Erythroblast (primary cell): ENCODE results near the gene GUCY2C.

Source experiments
- DNase-seq, 2 experiments: peaks; one replicate each; lab custom pipeline; 2025; lab: John Stamatoyannopoulos, UW
- GATA1 ChIP-seq: IDR thresholded peaks from 2 replicates; pipeline ENCODE4 v1.6.1; 2011; ENCODE audit warnings: low read depth, mild to moderate bottlenecking, control low read depth, low read length, moderate library complexity
- POLR2A ChIP-seq: IDR thresholded peaks from 2 replicates; pipeline ENCODE4 v1.6.1; 2011; ENCODE audit warnings: mild to moderate bottlenecking, low read length

The GUCY2C gene

DNA sequence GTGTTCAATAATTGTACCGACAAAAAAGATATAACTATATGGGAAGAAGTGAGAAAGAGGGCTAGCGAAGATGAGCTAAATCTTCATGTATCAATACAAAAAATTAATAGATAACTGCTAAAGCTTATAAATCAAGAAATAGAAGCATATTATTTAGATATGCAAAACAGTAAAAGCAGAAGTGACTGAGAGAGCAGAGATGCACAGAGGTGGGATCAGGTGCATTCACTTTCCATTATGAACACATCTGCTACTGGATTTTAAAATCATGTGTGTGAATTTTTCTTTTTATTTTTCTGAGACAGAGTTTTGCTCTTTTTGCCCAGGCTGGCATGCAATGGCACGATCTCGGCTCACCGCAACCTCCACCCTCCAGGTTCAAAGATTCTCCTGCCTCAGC is 33.4 kb downstream of the GUCY2C start:
- TF ChIP-seq POLR2A (no peak), GATA1 (no peak)
- DNase-seq = no peak

DNA sequence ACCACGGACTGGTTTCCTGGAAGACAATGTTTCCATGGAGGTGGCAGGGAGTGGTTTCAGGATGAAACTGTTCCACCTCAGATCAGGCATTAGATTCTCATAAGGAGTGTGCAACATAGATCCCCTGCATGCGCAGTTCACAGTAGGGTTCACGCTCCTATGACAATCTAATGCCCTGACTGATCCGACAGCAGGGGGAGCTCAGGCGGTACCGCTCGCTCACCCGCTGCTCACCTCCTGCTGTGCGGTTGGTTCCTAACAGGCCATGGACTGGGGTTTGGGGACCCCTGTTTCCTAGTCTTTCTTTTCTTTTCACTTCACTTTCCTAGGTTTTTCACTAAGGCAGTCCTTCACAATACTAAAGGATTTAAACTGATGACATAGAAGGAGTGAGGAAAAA is 39.6 kb downstream of the GUCY2C start:
- TF ChIP-seq GATA1 (no peak), POLR2A (no peak)
- DNase-seq = peak in 1 of 2 experiments; percentile 2

DNA sequence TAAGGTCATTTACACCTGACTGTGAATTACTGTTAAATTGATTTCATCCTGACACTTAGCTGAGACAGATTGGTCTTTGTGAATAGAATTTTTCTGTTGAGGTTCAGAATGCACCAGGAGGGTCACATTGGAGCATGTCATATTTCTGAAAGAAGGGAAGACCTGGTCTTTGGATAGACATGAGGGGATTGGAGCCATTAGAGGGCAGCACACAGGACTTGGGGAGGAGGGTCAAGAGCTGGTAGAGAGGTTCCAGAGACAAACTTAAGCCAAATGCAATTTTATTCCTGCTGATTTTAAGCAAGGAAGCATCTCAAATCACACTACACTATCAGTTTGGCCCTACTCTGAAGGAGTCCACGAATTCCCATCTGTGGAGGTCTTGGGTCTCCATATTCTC is 41.1 kb downstream of the GUCY2C start:
- no peak for TF ChIP-seq POLR2A
- no peak for TF ChIP-seq GATA1
- DNase-seq = no peak

DNA sequence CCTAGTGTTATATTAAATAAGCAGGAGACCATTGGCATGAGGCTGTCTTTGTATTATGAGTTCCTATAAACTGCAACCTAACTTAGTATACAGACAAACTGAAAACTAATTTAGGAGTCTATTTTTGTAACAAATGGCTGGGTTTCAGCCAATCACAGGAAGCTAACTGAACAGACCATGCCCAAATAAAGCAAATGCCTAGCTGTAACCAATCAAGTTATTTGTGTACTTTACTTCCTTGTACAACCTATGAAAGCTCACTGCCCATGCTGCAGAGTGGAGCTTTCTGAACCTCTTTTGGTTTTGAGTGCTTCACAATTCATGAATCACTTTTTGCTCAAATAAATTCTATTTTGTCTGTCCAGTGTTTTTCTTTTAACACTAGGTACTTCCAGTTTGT is 41.6 kb downstream of the GUCY2C start:
- DNase-seq = no peak
- TF ChIP-seq POLR2A (no peak), GATA1 (no peak)

DNA sequence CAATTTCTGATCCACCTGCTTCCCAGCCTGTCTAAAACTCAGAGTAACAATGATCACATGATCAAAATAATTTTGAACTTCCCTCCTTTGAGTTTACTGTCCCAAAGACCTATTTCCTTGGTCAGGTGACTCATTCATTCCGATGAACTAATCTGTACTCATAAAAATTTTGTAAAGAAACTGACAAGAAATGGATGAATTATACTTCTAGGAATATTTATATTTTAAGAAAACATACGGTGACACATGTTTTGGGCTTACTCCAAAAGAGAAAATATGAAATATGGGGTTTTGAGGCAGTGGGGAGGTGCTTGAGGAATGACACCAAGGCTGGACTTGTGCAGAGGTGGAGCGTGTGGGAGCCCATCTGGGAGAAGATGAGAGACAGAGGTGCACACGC is 42.0 kb downstream of the GUCY2C start:
- DNase-seq = no peak
- no peak for TF ChIP-seq POLR2A
- TF ChIP-seq GATA1 = no peak

- no peak for TF ChIP-seq POLR2A
- no peak for TF ChIP-seq GATA1
- no peak for DNase-seq
These were observed 43.9 kb downstream of the GUCY2C start for GRCh38 chr12:14652483-14652882.

- TF ChIP-seq GATA1 (no peak), POLR2A (no peak)
- no peak for DNase-seq
These were observed 45.0 kb downstream of the GUCY2C start for GRCh38 chr12:14651371-14651770.

DNA sequence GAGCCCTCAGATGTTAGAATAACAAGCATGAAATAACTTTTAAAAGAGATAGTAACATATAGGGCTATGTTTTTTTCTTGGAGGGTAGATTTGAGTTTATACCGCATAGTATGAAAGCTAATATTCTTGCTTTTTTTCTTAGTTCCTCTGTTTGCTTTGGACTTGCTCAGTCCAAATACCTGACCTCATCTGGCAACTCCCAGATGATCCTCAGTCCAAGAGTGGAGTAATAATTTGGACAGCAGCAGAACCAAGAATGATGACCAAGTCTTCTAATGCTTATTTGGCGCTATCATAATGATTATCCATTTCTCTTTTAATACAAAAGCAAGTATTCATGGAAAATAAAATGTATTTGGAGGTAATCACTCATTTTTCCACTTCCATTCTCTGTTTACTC is 45.6 kb downstream of the GUCY2C start:
- no peak for DNase-seq
- no peak for TF ChIP-seq POLR2A
- TF ChIP-seq GATA1 = no peak

- no peak for DNase-seq
- TF ChIP-seq GATA1 = no peak
- TF ChIP-seq POLR2A = no peak
These were observed 49.2 kb downstream of the GUCY2C start for GRCh38 chr12:14647028-14647750.

DNA sequence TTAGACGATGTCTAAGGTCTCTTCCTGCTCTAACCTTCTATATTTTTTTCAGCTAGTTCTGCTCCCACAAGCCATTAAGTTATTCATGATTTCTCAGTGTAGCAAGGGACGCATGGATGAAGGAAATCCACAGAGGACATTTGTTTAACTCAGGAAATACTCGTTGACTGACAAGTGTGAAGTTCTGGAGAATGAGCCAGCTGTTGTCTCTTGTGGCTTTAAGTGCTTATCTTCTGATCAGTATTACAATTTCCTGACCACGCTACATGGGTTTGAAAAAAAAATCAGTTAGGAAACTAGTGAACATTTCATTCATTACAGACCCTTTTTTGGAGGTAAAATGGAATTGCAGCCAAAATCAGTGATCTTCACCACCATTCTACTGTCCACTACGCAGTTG is 53.1 kb downstream of the GUCY2C start:
- TF ChIP-seq POLR2A (no peak), GATA1 (no peak)
- no peak for DNase-seq

- TF ChIP-seq GATA1 (no peak), POLR2A (no peak)
- no peak for DNase-seq
These were observed 58.3 kb downstream of the GUCY2C start for GRCh38 chr12:14638066-14638465.

- DNase-seq = no peak
- no peak for TF ChIP-seq GATA1
- no peak for TF ChIP-seq POLR2A
These were observed 60.6 kb downstream of the GUCY2C start for GRCh38 chr12:14635776-14636175.

DNA sequence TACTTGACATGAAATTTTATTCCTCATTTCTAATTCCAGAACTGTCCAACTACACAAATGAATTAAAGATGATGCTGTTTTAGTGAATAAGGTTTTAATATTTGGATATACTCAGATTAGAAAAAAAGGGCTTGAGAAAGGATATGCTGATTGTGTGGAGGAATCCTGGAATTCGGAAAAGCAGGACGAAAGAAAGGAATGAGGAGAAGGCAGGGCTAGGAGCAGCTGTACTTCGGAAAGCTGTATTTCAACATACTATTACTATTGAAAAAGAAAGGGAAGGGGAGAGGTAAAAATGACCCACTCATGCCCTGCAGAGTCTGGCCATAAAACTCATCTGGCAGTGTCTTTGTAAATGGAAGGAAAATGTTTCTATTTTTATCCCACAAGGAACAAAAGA is 65.6 kb downstream of the GUCY2C start:
- no peak for DNase-seq
- no peak for TF ChIP-seq GATA1

DNA sequence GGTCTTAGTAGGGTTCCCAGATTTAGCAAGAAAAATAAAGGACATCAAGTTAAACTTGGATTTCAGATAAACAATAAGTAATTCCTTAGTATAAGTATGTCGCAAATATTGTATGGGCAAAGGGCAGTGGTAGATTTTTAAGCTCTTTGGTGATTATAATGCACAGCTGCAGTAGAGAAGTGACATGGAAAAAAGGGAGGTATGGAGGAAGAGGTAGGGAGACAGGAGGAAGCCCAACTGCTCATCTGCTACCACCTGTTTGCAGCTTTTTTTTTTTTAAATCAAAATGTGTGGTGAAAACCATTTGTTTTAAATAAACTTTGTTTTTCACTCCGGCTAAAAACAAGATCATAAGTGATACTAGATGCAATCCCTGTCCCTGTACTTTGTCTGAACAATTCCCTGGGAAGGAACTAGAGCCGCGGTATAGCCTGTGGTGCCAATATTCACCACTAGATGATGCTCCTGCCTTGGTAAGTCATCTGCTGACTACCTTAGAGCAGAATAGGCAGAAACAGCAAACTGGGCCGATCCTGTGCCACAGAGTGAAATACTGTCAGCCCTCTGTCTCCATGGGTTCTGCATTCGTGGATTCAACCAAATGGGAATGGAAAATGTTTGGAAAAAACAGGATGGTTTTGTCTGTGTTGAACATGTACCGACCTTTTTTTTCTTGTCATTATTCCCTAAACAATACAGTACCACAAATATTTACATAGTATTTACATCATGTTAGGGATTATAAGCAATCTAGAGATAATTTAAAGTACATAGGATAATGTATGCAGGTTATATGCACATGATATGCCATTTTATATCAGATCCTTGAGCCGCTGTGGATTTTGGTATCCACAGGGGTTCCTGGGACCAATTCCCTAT is 66.3 kb downstream of the GUCY2C start:
- TF ChIP-seq GATA1 (no peak), POLR2A (no peak)
- peak; percentile 50 to 67 for DNase-seq
